Retina (tissue), 1 donor: ENCODE data around the gene RGL3.
"Not testable (repeated sequence)": the region's sequence is repeated elsewhere in the genome, so short reads cannot be mapped to it uniquely, and the experiment has no call there.

ENCODE experiments used
- DNase-seq: peaks from one replicate; pipeline ENCODE4 v3.0.0-alpha.2; 2016

RGL3 gene

DNA sequence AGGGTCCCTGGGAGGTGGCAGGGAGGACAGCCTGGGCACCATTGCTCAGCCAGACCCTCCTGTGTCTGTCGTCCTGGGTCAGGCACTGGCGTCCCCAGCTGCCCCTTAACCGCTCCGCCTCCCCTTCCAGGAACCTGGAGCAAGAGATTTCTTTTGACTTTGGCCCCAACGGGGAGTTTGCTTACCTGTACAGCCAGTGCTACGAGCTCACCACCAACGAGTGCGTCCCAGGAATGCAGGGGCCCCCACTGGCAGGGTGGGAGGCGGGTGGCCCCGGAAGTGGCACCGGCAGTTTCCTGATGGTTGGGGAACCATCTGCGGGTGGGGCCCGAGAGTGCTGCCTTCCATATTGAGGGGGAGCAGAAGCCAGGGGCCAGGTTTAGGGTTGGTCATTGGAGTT lies 29.3 kb upstream of the RGL3 start:
- DNase-seq = no peak

- no peak for DNase-seq
Measured at GRCh38 chr19:11447347-11448262, 28.5 kb upstream of the RGL3 start.

- DNase-seq = peak; percentile 66
Measured at GRCh38 chr19:11446652-11447301, 27.7 kb upstream of the RGL3 start.

- no peak for DNase-seq
Measured at GRCh38 chr19:11446271-11446651, 27.1 kb upstream of the RGL3 start.

GRCh38 chr19:11445141-11445540 lies 26.0 kb upstream of the RGL3 start:
- DNase-seq = no peak

DNA sequence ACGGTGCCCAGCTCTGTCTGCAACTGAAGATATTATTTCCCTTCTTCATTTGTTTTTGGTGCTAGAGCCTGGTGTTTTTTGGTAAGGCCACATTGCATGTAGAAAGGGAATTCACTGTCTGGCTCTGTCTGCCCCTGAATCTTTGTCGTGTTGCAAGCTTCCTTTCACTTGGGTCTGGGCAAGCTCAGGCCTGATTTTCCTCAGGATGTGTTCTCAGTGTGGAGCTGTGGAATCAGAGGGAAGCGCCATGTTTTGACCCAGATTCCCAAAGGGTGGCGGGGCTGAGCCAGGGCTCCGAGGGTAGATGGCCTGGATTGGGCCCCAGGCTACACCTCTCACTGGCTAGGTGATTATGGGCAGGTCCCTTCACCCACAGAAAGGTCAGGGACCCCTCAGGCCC lies 24.9 kb upstream of the RGL3 start:
- no peak for DNase-seq

DNA sequence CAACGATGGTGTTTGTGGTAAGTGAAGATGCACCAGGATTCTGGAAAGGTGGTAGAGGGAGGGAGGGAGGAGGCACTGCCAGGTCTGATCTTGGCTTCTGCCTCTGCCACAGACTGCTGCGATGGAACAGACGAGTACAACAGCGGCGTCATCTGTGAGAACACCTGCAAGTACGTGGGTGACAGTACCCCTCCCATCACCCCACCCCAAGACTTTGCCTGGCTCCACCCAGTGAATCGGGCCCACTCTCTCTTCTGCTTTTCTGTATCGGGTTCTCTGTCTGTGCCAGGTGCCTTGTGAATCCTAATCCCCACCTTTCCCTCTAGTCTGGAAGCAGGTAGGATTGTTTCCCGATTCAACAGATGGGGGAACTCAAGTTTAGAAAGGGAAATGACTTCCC lies 18.8 kb upstream of the RGL3 start:
- DNase-seq = no peak

- DNase-seq = no peak
Measured at GRCh38 chr19:11435833-11436313, 16.8 kb upstream of the RGL3 start.

GRCh38 chr19:11435057-11435832 lies 16.1 kb upstream of the RGL3 start, which contains the start of the genes ODAD3 and PRKCSH:
ODAD3 (minus strand) TSS chr19:11435121; CDS start chr19:11435016, 105 bp downstream.
PRKCSH (plus strand) TSS chr19:11435635; CDS start chr19:11436118, 483 bp downstream.
- DNase-seq = peak; percentile 99

- DNase-seq = no peak
Measured at GRCh38 chr19:11434703-11435056, 15.6 kb upstream of the RGL3 start.

DNA sequence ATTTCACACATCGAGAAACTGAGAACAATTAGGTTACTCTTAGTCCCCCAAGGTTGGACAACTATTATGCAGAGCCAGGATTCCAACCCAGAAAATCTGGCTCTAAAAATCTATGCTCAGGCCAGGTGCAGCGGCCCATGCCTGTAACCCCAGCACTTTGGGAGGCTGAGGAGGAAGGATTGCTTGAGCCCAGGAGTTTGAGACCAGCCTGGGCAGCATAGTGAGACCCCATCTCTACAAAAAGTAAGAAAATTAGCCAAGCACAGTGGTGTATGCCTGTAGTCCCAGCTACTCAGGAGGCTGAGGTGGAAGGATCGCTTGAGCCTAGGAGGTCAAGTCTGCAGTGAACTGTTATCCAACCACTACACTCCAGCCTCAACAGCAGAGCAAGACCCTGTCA lies 14.4 kb upstream of the RGL3 start:
- DNase-seq = not testable (repeated sequence)

GRCh38 chr19:11426656-11427055 lies 7.5 kb upstream of the RGL3 start:
- no peak for DNase-seq

DNA sequence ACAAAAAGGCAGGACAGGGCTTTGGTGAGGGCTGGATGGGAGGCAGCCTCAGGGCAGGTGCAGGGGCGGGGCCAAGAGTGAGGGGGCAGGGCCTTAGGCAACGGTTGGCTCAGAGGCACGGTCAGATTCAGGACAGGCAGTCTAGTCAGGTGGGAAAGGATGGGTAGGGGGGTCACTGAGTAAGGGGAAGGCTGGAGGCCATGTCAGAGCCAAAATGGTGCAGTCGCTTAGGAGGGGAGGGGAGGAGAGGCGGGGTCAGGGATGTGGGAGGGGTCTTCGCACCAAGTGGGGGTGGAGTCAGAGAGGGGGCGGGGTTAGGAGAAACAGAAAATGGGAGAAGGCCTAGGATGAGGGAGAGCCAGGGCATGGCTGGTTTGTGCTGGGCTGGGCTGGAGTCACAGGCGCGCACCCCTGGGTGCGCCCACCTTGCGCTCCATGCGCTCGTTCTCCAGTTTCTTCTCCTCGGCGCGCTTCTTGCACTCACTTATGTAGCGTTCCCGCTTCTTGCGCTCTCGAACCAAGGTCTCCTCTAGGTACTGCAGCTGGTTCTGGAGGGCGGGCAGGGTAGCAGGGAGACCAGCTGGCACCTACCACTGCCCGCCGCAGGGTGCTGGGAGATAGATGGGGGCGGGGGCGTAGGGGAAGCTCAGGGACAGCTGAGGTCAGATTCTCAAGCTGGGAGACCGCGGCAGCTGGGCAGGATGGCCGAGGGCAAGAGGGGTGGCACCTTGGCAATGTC lies 6.8 kb upstream of the RGL3 start:
- no peak for DNase-seq

DNA sequence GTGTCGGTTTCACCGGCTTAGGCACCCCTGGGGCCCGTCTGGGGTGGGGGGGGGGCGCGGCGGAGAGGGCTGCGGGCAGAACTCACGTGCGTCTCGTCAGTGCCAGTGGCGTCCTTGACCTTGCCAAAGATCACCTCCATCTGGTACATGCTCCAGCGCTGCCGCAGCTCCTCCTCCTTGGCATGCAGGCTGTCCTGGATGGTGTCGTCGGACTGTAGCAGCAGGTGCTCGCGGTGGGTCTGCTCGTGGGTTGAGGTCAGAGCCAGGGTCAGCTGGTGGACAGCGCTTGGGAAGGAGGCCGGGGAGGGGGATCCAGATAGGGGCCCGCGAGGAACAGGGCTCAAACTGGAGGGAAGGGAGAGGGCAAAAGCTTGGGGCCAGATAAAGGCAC lies 4.7 kb upstream of the RGL3 start:
- no peak for DNase-seq

- no peak for DNase-seq
Measured at GRCh38 chr19:11423164-11423790, 4.2 kb upstream of the RGL3 start.

DNA sequence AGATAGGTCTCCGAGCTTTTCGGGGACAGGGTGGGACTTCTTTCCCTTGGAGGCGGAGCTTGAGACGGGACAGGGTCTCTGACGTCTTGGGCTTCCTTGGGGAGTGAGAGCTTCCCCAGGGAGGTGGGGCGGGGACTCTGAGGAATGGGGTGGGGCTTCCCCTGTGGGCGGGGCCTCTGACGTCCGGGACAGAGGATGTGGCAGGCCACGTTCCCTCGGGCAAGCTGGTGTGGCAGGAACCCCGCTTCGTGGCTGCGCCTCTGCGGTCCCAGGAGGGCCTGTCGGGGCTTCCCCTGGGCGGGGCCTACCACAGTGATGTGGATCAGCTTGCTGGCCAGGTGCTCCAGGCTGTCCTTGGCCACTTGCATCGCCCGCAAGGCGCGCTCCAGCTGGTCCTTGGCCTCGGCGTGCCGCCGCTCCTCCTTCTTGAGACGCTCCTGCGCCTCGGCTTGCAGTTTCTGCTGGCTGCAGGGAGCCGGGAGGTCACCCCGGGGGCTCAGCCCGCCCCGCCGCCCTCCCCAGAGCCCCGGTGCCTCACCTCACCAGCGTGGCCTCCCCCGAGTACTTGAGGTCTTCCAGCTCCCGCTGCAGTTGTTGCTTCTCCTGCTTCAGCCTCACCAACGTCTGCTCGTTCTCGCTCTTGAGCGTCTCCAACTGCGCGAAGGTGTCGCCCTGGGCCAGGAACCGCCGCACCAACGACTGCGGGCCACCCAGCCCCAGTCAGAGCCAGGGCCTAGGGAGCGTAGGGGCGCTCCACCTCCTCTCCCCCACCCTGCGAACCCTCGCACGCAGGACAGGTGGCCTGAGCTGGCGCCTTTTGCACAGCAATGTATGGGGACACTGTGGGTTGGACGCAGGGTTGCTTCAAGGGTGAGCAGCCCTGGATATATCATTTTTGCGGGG lies 3.3 kb upstream of the RGL3 start:
- DNase-seq = peak; percentile 57

DNA sequence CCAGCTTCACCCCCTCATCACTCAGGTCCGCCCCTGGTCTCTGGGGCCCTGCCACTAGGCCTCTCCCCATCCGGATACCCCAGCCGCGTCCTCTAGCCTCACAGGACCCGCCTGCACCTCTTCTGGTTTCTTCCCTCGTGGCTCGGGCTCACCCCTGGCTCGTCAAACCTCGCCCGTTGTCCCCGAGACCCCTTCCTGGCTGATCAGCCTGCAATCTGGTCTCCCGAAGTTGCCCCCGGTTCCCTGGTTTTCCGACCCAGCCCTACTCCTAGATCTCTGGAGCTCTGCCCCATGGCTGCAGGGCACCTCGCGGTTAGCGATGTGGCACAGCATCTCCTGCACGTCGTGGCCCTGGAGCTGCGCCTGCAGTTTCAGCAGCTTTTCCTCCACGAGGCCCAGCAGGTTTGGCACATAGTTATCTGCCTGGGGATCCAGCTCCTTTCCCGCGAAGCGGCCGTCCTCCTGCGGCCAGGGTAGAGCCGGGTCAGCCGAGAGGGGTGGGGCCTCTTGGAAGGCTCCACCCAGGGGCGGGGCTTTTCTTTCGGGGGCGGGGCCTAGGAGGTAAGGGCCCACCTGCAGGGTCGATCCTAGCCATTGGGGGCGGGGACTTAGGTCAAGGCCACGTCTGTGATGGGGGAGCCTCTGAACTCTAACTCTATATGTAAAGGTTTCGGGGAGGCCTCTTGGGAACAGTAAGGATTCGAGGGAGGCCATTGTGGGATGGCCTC lies 2.4 kb upstream of the RGL3 start:
- DNase-seq = peak; percentile 60

DNA sequence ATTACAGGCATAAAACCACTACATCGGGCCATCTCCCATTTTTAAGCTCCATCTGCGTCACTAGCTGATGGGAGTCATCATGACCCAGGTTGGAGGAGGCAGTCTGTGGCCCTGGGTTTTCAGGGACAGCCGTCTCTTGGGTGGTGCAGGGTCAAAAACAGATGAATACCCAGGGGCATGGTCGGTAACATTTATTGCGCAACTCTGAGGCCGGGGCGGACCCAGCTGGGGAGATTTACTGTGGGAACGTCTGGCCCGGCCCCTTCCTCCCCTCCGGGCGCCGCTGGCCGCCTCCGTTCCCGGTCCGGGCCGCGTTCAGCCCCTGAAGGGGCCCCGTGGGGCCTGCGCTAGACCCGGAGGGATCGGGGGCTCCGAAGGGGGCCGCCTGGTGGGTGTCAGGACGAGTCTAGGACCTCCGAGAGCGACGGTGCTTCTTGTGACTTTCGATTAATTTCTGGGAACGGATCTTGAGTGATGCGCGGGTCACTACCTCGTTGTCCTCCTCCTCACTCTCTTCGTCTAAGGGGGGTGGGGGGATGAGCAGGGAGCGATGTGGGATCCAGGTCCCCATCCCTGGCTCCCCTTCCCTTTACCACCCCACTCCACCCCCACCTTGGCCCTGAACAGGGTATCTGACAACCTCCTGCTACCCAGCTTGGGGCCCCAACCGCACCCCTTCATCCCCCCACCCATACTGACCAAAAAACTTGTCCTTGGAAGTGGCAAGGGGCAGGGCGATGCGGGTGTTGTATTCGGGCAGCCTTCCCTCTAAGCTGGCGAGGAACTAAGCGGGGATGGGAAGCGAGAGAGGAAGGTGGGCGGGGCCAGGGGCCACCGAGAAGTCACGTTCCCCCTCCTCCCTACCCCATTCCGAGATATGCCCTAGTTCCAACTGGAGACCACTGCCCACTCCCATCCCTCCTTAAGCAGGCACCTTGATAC lies 1.6 kb upstream of the RGL3 start:
- peak; percentile 67 for DNase-seq

DNA sequence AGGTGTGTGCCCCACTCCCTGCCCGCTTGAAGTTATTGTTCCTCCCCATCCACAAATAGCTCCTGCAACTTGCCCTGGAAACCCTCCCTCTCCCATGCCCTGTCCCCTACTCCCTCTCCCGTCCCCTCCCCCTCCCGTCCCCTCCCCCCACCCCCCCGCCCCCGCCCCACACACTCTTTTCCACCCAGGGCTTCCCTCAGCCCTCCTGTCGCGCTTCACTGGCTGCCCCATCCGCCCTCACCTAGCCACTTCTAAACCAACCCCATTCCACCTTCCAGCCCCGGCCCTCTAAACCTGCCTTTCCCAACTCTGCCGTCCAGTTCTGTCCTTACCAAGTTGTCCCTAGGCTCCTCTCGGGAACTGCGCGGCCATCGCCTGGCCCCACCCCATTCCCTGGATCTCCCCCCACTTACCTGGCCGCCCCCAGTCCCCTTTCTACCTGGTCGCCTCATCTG lies 993 bp downstream of the RGL3 start:
- DNase-seq = no peak
